GDM1 (cell line): Measurements from ENCODE around the gene C14orf132.
"Not testable (repeated sequence)": the region's sequence is repeated elsewhere in the genome, so short reads cannot be mapped to it uniquely, and the experiment has no call there.

Source experiments
- DNase-seq: peaks from one replicate; lab custom pipeline; 2025; lab: John Stamatoyannopoulos, UW

C14orf132 gene

GRCh38 chr14:96059519-96060135 lies 20.5 kb downstream of the C14orf132 start:
- no peak for DNase-seq

- DNase-seq: no peak
Measured at GRCh38 chr14:96060186-96060933, 21.2 kb downstream of the C14orf132 start.

GRCh38 chr14:96062010-96062409 lies 22.8 kb downstream of the C14orf132 start:
- no peak for DNase-seq

- no peak for DNase-seq
Measured at GRCh38 chr14:96062506-96062905, 23.3 kb downstream of the C14orf132 start.

GRCh38 chr14:96064866-96065265 lies 25.7 kb downstream of the C14orf132 start:
- DNase-seq: no peak

- no peak for DNase-seq
Measured at GRCh38 chr14:96065661-96066459, 26.7 kb downstream of the C14orf132 start.

- no peak for DNase-seq
Measured at GRCh38 chr14:96066976-96067375, 27.8 kb downstream of the C14orf132 start.

- no peak for DNase-seq
Measured at GRCh38 chr14:96067985-96068930, 29.1 kb downstream of the C14orf132 start.

GRCh38 chr14:96069421-96069820 lies 30.3 kb downstream of the C14orf132 start:
- no peak for DNase-seq

- DNase-seq: no peak
Measured at GRCh38 chr14:96071561-96071960, 32.4 kb downstream of the C14orf132 start.

- DNase-seq: no peak
Measured at GRCh38 chr14:96072076-96072475, 32.9 kb downstream of the C14orf132 start.

GRCh38 chr14:96072746-96073145 lies 33.6 kb downstream of the C14orf132 start:
- no peak for DNase-seq

GRCh38 chr14:96073260-96074039 lies 34.3 kb downstream of the C14orf132 start:
- DNase-seq: not testable (repeated sequence)

- DNase-seq: no peak
Measured at GRCh38 chr14:96077983-96078624, 38.9 kb downstream of the C14orf132 start.

- DNase-seq: no peak
Measured at GRCh38 chr14:96078625-96079016, 39.5 kb downstream of the C14orf132 start.

- DNase-seq: no peak
Measured at GRCh38 chr14:96079066-96079465, 39.9 kb downstream of the C14orf132 start.

GRCh38 chr14:96080571-96080970 lies 41.4 kb downstream of the C14orf132 start:
- no peak for DNase-seq

GRCh38 chr14:96081224-96081623 lies 42.1 kb downstream of the C14orf132 start:
- DNase-seq: no peak

- no peak for DNase-seq
Measured at GRCh38 chr14:96081767-96082400, 42.7 kb downstream of the C14orf132 start.
